MG63 (cell line): Measurements from ENCODE around the gene RFTN1. TPM values are rescaled to one million over a fixed set of nuclear protein-coding genes. Genes with fewer than 3 reads are reported as not detected.

Source experiments
- DNase-seq: peaks from one replicate; pipeline ENCODE4 v3.0.0-alpha.2; 2020
- H3K27me3 ChIP-seq: fragments of 250-450 bp; sonication (Bioruptor Pico); 2 replicates; pipeline ENCODE4 v1.5.1; 2020; ENCODE audit warnings: mild to moderate bottlenecking, moderate library complexity
- H3K36me3 ChIP-seq: fragments of 250-450 bp; sonication (Bioruptor Pico); 2 replicates; pipeline ENCODE4 v1.5.1; 2020; ENCODE audit warnings: mild to moderate bottlenecking, moderate library complexity
- H3K4me3 ChIP-seq: fragments of 250-450 bp; sonication (Bioruptor Pico); 2 replicates; pipeline ENCODE4 v1.5.1; 2020; ENCODE audit warnings: mild to moderate bottlenecking, moderate library complexity
- H3K9me3 ChIP-seq: fragments of 250-450 bp; sonication (Bioruptor Pico); 2 replicates; pipeline ENCODE4 v1.5.1; 2020; ENCODE audit warnings: mild to moderate bottlenecking, moderate library complexity
- total RNA-seq: library from RNA; depleted of rRNA; stranded (reverse); fragments of >200 nt; shearing (Covaris generic); gene quantifications from 2 replicates; pipeline ENCODE4 v1.2.3, GENCODE V29; 2014; ENCODE audit warnings: low replicate concordance

Gene RFTN1
- total RNA-seq, 1 experiment from 2014 or later, result 44.1 TPM

GRCh38 chr3:16468336-16469098 is 45.0 kb downstream of the RFTN1 start:
- no peaks in the 10 kb centered on the region for H3K27me3 ChIP-seq
- no peak for DNase-seq
- peaks cover 5% of the 10 kb centered on the region for H3K9me3 ChIP-seq
- no peak overlapping the region for H3K4me3 ChIP-seq
- 0 out of 2 replicates have a peak, but pooled peaks cover 3% of the 10 kb centered on the region for H3K36me3 ChIP-seq

DNA sequence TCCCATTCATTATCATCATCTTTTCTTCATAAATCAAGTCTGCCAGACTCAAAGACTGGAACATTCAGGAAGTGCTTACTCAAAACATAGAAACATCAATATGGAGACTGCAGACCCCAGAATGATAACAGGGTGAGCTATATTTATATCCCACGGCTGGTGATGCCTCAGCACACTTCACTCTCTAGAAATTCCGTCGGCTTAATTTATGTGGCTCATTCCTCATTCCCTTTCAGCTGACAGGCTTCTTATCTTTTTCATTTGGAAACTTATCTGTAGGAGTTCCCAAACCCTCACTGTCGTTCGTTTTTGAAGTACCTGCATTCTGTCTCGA is 45.5 kb downstream of the RFTN1 start:
- DNase-seq, result no peak
- H3K36me3 ChIP-seq, result 0 out of 2 replicates have a peak, but pooled peaks cover 3% of the 10 kb centered on the region
- H3K27me3 ChIP-seq, result no peaks in the 10 kb centered on the region
- H3K4me3 ChIP-seq, result no peak overlapping the region
- H3K9me3 ChIP-seq, result peaks cover 5% of the 10 kb centered on the region

- Histone ChIP-seq H3K9me3 (peaks cover 5% of the 10 kb centered on the region), H3K27me3 (no peaks in the 10 kb centered on the region), H3K4me3 (no peak overlapping the region), H3K36me3 (0 out of 2 replicates have a peak, but pooled peaks cover 3% of the 10 kb centered on the region)
- no peak for DNase-seq
These were observed 46.1 kb downstream of the RFTN1 start for GRCh38 chr3:16467393-16467792.

DNA sequence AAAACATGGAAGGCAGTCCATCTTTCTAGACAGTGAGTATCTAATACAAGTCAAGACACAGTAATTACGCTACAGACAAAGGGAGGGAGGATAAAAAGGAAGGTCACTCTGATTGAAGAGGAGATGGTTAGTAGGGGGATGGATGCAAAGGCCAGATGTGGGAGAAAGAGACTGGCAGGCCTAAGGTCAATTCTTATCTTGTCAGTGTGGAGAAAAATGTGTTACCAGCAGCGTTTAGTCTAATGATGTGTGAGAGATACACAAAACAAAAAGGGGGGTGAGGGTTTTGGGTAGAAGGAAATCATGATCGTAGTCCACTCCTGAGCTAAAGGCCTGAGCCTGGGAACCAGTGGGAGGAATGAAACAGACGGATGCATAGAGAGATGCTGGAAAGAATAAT is 46.7 kb downstream of the RFTN1 start:
- Histone ChIP-seq H3K36me3 (0 out of 2 replicates have a peak, but pooled peaks cover 3% of the 10 kb centered on the region), H3K4me3 (no peak overlapping the region), H3K27me3 (no peaks in the 10 kb centered on the region), H3K9me3 (peaks cover 5% of the 10 kb centered on the region)
- no peak for DNase-seq

- Histone ChIP-seq H3K27me3 (no peaks in the 10 kb centered on the region), H3K9me3 (no peaks in the 10 kb centered on the region), H3K4me3 (no peak overlapping the region), H3K36me3 (no peaks in the 10 kb centered on the region)
- DNase-seq, result no peak
These were observed 48.9 kb downstream of the RFTN1 start for GRCh38 chr3:16464511-16465148.

- Histone ChIP-seq H3K9me3 (no peaks in the 10 kb centered on the region), H3K27me3 (no peaks in the 10 kb centered on the region), H3K4me3 (no peak overlapping the region), H3K36me3 (no peaks in the 10 kb centered on the region)
- DNase-seq, result no peak
These were observed 49.6 kb downstream of the RFTN1 start for GRCh38 chr3:16463914-16464313.

DNA sequence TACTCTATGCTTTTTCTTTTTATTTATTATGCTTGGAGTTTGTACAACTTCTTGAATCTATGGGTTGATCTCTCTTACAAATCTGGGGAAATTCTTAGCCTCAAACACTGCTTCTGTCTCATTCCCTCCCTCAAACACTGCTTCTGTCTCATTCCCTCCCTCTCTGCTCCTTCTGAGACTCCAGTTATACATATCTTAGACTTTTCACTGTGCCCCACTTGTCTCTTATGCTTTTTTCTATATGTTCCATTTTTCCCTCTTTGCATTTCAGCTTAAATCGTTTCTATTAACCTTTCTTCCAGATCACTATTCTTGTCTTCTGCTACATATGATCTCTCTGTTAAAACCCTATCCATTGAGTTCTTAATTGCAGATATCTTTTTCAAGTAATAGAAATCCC is 50.4 kb downstream of the RFTN1 start:
- Histone ChIP-seq H3K4me3 (no peak overlapping the region), H3K27me3 (no peaks in the 10 kb centered on the region), H3K9me3 (no peaks in the 10 kb centered on the region), H3K36me3 (no peaks in the 10 kb centered on the region; the same call in 1 of the 2 replicates)
- no peak for DNase-seq

DNA sequence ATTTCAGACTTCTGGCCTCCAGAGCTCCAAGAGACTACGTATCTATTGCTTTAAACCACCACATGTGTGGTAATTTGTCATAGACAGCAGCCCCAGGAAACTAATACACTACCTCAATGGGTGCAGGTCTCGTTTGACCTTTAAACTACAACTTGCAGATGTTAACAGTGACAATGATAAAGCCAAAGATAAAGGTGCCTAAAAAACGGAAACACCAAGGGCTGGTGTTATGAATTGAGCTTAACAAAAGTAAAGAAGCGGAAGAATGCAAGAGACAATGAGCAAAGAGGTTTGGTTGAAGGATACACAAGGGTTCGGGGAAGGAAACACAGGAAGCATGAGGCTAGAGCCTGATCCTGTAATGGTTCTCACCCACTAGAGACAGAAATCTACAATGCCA is 50.8 kb downstream of the RFTN1 start:
- Histone ChIP-seq H3K36me3 (no peaks in the 10 kb centered on the region; the same call in 1 of the 2 replicates), H3K9me3 (no peaks in the 10 kb centered on the region), H3K27me3 (no peaks in the 10 kb centered on the region), H3K4me3 (no peak overlapping the region)
- no peak for DNase-seq

GRCh38 chr3:16461463-16462245 is 51.8 kb downstream of the RFTN1 start:
- Histone ChIP-seq H3K9me3 (no peaks in the 10 kb centered on the region), H3K27me3 (no peaks in the 10 kb centered on the region), H3K36me3 (no peaks in the 10 kb centered on the region; the same call in 1 of the 2 replicates), H3K4me3 (no peak overlapping the region)
- no peak for DNase-seq

GRCh38 chr3:16460886-16461285 is 52.6 kb downstream of the RFTN1 start:
- no peak for DNase-seq
- Histone ChIP-seq H3K36me3 (no peaks in the 10 kb centered on the region; the same call in 1 of the 2 replicates), H3K4me3 (no peak overlapping the region), H3K27me3 (no peaks in the 10 kb centered on the region), H3K9me3 (no peaks in the 10 kb centered on the region)

DNA sequence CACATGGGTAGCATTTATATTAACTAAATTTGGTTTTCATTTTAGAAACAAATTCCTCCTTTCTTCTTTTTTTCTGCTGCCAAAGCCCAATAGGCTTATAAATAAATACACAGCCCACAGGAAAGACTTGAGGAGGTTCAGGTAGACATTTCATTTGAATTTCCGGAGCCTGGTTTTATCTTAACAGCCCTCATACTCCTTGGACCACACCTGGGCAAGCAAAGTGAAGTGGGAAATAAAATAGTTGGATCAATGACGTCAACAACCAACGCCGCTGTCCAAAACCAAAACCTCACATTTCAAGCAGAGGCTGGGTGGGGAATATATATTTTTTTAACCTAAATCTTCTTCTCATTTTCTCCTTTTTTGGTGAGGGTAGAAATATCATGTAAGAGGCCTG is 53.2 kb downstream of the RFTN1 start:
- no peaks in the 10 kb centered on the region for H3K9me3 ChIP-seq
- no peak for DNase-seq

GRCh38 chr3:16456784-16457415 is 56.6 kb downstream of the RFTN1 start:
- no peaks in the 10 kb centered on the region for H3K27me3 ChIP-seq
- DNase-seq, result peak; percentile 62
- no peaks in the 10 kb centered on the region; the same call in 1 of the 2 replicates for H3K36me3 ChIP-seq
- no peaks in the 10 kb centered on the region for H3K9me3 ChIP-seq
- no peak overlapping the region for H3K4me3 ChIP-seq

More for the DNA sequence above, 53.2 kb downstream of the RFTN1 start:
- Histone ChIP-seq H3K36me3 (no peaks in the 10 kb centered on the region; the same call in 1 of the 2 replicates), H3K4me3 (no peak overlapping the region), H3K27me3 (no peaks in the 10 kb centered on the region)

- Histone ChIP-seq H3K36me3 (no peaks in the 10 kb centered on the region; the same call in 1 of the 2 replicates), H3K27me3 (no peaks in the 10 kb centered on the region)
- DNase-seq, result no peak
These were observed 57.5 kb downstream of the RFTN1 start for GRCh38 chr3:16455966-16456365.

GRCh38 chr3:16455001-16455400 is 58.5 kb downstream of the RFTN1 start:
- no peaks in the 10 kb centered on the region; the same call in 1 of the 2 replicates for H3K36me3 ChIP-seq
- no peaks in the 10 kb centered on the region for H3K27me3 ChIP-seq
- no peak overlapping the region for H3K4me3 ChIP-seq
- DNase-seq, result no peak
- no peaks in the 10 kb centered on the region for H3K9me3 ChIP-seq

More at GRCh38 chr3:16455966-16456365, 57.5 kb downstream of the RFTN1 start:
- Histone ChIP-seq H3K4me3 (no peak overlapping the region), H3K9me3 (no peaks in the 10 kb centered on the region)

DNA sequence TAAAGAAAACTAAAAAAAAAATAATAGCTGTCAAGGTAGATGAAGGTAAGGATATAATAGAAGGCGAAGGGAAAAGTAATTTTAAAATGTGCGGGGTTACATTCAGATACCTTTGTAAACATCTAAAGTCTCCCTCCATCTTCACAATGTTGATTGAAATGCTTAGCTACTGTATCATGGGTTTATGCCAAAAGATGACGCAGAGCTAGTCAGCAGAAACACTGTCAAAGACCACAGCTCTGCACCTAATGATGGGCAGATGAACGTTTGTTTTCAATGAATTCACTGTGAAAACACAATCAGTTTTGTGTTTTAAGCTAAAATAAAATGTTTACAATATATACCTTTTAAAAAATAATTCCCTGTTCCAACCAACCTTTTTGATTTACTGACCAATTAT is 61.2 kb downstream of the RFTN1 start:
- no peaks in the 10 kb centered on the region for H3K36me3 ChIP-seq
- peak; percentile 42 for DNase-seq
- no peaks in the 10 kb centered on the region for H3K9me3 ChIP-seq
- no peaks in the 10 kb centered on the region for H3K27me3 ChIP-seq
- no peak overlapping the region for H3K4me3 ChIP-seq

- Histone ChIP-seq H3K4me3 (no peak overlapping the region), H3K9me3 (no peaks in the 10 kb centered on the region), H3K27me3 (no peaks in the 10 kb centered on the region), H3K36me3 (no peaks in the 10 kb centered on the region)
- DNase-seq, result no peak
These were observed 64.1 kb downstream of the RFTN1 start for GRCh38 chr3:16449369-16449768.

DNA sequence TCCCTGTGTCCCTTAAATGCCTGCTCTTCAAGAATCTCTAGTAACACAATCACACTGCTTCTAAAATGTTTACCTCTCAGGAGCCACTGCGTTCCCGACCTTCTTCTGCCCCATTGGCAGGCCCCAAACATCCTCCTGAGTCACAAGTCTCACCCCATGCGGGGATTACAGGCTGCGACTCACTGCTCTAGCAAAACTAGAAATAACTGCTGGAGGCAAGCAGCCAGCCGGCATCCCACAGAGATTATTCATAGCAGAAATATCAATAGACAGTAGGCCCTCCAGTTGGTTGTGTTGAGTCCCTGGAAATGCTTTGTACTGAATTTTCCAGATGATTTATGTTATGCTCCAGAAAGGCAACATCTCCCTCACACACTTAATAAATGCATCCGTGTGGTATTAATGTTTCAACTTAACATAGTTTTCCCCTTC is 64.8 kb downstream of the RFTN1 start:
- peak; percentile 95 for DNase-seq
- no peaks in the 10 kb centered on the region for H3K9me3 ChIP-seq

More for the DNA sequence above, 64.8 kb downstream of the RFTN1 start:
- Histone ChIP-seq H3K27me3 (no peaks in the 10 kb centered on the region), H3K4me3 (no peak overlapping the region), H3K36me3 (no peaks in the 10 kb centered on the region)
